Heart right ventricle (tissue), 16 donors: ENCODE measurements around the gene LY6G5B. TPM values are rescaled to one million over a fixed set of nuclear protein-coding genes. Genes with fewer than 3 reads are reported as not detected.

ENCODE experiments used
- ATAC-seq, 8 donors: fragments of 200-7000 bp; cut with Tn5 transposase; one replicate each; pipeline ENCODE4 v1.9.1; 2020; ENCODE audit warnings: mild to moderate bottlenecking in 8 of 8, moderate library complexity in 8 of 8, moderate number of reproducible peaks in 1 of 8
- DNase-seq, 2 donors: peaks; one replicate each; pipeline ENCODE4 v3.0.0-alpha.2; 2020
- H3K27ac ChIP-seq, 10 donors: fragments of 200-600 bp; sonication (generic) in 2 of 10; one replicate each; pipeline versions ENCODE4 v1.5.0 to v1.8.0; 2020 to 2022; ENCODE audit warnings: mild to moderate bottlenecking in 3 of 10
- H3K27me3 ChIP-seq, 7 donors: fragments of 200-600 bp; one replicate each; pipeline ENCODE4 v1.8.0; 2021 to 2022; ENCODE audit warnings: mild to moderate bottlenecking in 2 of 7
- H3K36me3 ChIP-seq, 9 donors: fragments of 200-600 bp; sonication (generic) in 1 of 9; one replicate each; pipeline versions ENCODE4 v1.5.0 to v1.8.0; 2020 to 2022; ENCODE audit warnings: mild to moderate bottlenecking in 2 of 9
- H3K4me1 ChIP-seq, 9 donors: fragments of 200-600 bp; sonication (generic) in 1 of 9; one replicate each; pipeline versions ENCODE4 v1.5.0 to v1.8.0; 2020 to 2022; ENCODE audit warnings: mild to moderate bottlenecking in 4 of 9
- H3K4me3 ChIP-seq, 10 donors: fragments of 200-600 bp; sonication (generic) in 2 of 10; one replicate each; pipeline versions ENCODE4 v1.5.0 to v1.8.0; 2020 to 2022; ENCODE audit warnings: mild to moderate bottlenecking in 7 of 10, moderate library complexity in 2 of 10
- H3K9me3 ChIP-seq, 11 donors: fragments of 200-600 bp in 10 of 11; sonication (generic) in 2 of 11; one replicate each; pipeline versions ENCODE4 v1.5.0 to v1.8.0; 2013 to 2022; ENCODE audit warnings: mild to moderate bottlenecking in 2 of 11, control low read depth in 1 of 11, moderate library complexity in 1 of 11
- CTCF ChIP-seq, 9 donors: fragments of 200-600 bp; sonication (generic) in 2 of 9; IDR thresholded peaks; one replicate each; pipeline versions ENCODE4 v1.5.0 to v1.8.0; 2021 to 2022; ENCODE audit warnings: antibody characterized with exemption in 9 of 9, mild to moderate bottlenecking in 5 of 9, moderate library complexity in 1 of 9
- WGBS, 2 donors: extraction: QIAGEN DNeasy Blood & Tissue Kit; methylation state at CpG; one replicate each; pipeline ENCODE4 v1.1.7; 2013; ENCODE audit warnings: inconsistent platforms in 1 of 2; 5-methylcytosine and 5-hydroxymethylcytosine counted together
- intact Hi-C, 10 donors: fragments of 100-400 bp; cut with DNase I; formaldehyde crosslinking; loops; one replicate each; pipeline versions ENCODE4 v1.11.1 to v1.14.2; 2022
- polyA plus RNA-seq, 2 donors: library from polyadenylated mRNA; stranded (reverse); fragments of 200-250 nt; gene quantifications; one replicate each; pipeline ENCODE4 v1.2.3, GENCODE V29; 2013
- total RNA-seq, 10 donors: library from RNA; stranded (reverse); fragmentation: NEBNext Ultra II Directional in 3 of 10; extraction: Animal tissue kit (Norgen Biotek cat#: 25700) in 3 of 10; gene quantifications; one replicate each; pipeline versions ENCODE4 v1.2.1 to v1.2.4, GENCODE V29; 2021 to 2023
- donor health status: Arrhythmogenic right ventricular cardiomyopathy.
- donor health status: ischemic (EF 13 %, LVEDD 7.1; RV severe dilation, severe dysfunction).
- donor health status: healthy with polysubstance abuse.
- donor health status: DM: no; HTN: yes; CAD: no.
- donor health status: DM: no; HTN: no; CAD: no.
- donor health status: ischemic (EF 25% LVEDD 6.9; RV normal size, moderate dysfunction).
- donor health status: ischemic (EF 25% LVEDD 5.7; RV mildly dilated, moderate dysfunction).
- donor health status: healthy.
- donor health status: DM: yes; HTN: yes; CAD: no.
- donor health status: Ischemic cardiomyopathy.
- donor health status: ischemic (EF 35%, LVEDD 5.7; RV mildly dilated, moderate dysfunction).
- donor health status: nonischemic (EF 11% LVEDD 7.7; RV severe dilation, severe dysfunction).
- donor health status: DM: yes; HTN: yes; CAD: no.
- donor health status: PGD.
- donor health status: ischemic (EF 29% LVEDD 5.4; RV normal size, mild dysfunction).
- donor health status: nonischemic (EF 23%, LVEDD 6.1; RV moderate dilation, normal function).

LY6G5B gene
- total and polyA plus RNA-seq, 12 donors: 2.4 to 7.3 (median 3.8) TPM

- DNase-seq (no peak), ATAC-seq (peak in 1 of 8 donors; percentile 0)
- H3K27me3 ChIP-seq: no peaks in the 10 kb centered on the region
- H3K36me3 ChIP-seq: peaks cover 0 to 71% (median 44%) of the 10 kb centered on the region in 9 donors
- no peaks in the 10 kb centered on the region for H3K9me3 ChIP-seq
- H3K4me3 ChIP-seq: peak overlapping the region; percentile 59 to 98 (median 82)
- no peak for TF ChIP-seq CTCF (IDR thresholded peaks at IDR 0.05)
- H3K27ac ChIP-seq: peak overlapping the region; percentile 70 to 98 (median 96)
- 4% methylated on average over 15 of the region's 15 CpGs for WGBS, 2 donors
- intact Hi-C loops: loop anchor here in 2 of 10 donors (5.0 to 10.0 kb wide), 4 partner anchors 124 to 1748 kb away; partner anchors contain the start of genes CUTA (in 1 of the 2), DDX39B (in 1 of the 2) and PHF1 (in 1 of the 2)
- peaks cover 11 to 54% (median 44%) of the 10 kb centered on the region in 9 donors for H3K4me1 ChIP-seq
Measured at GRCh38 chr6:31666337-31666965, 3.3 kb upstream of the LY6G5B start.

- Histone ChIP-seq H3K4me3 (no peak overlapping the region), H3K4me1 (peaks cover 5 to 14% (median 12%) of the 10 kb centered on the region in 9 donors), H3K27ac (no peak overlapping the region), H3K9me3 (no peaks in the 10 kb centered on the region), H3K27me3 (no peaks in the 10 kb centered on the region), H3K36me3 (peaks cover 0 to 42% (median 10%) of the 10 kb centered on the region in 9 donors)
- DNase-seq (no peak), ATAC-seq (no peak)
- intact Hi-C loops: loop anchor here in 3 of 10 donors (5.0 to 10.0 kb wide), 3 partner anchors 161 to 276 kb away; partner anchors contain the start of gene CFB (in 1 of the 3)
- no peak for TF ChIP-seq CTCF (IDR thresholded peaks at IDR 0.05)
- 79 to 86% methylated on average over 4 of the region's 4 CpGs for WGBS, 2 donors
Measured at GRCh38 chr6:31676322-31676903, 6.6 kb downstream of the LY6G5B start.

- intact Hi-C loops: loop anchor here in 3 of 10 donors (5.0 to 10.0 kb wide), 3 partner anchors 160 to 275 kb away; partner anchors contain the start of gene CFB (in 1 of the 3)
Measured at GRCh38 chr6:31676904-31677303, 7.1 kb downstream of the LY6G5B start.

More at GRCh38 chr6:31676904-31677303, 7.1 kb downstream of the LY6G5B start:
- peaks cover 0 to 37% (median 5%) of the 10 kb centered on the region in 9 donors for H3K36me3 ChIP-seq
- H3K9me3 ChIP-seq: no peaks in the 10 kb centered on the region
- H3K27me3 ChIP-seq: no peaks in the 10 kb centered on the region
- ATAC-seq: no peak
- peaks cover 5 to 18% (median 15%) of the 10 kb centered on the region in 9 donors for H3K4me1 ChIP-seq
- TF ChIP-seq CTCF (IDR thresholded peaks at IDR 0.05): no peak
- no peak overlapping the region for H3K27ac ChIP-seq
- 65 to 69% methylated on average over 6 of the region's 6 CpGs for WGBS, 2 donors
- H3K4me3 ChIP-seq: no peak overlapping the region
- DNase-seq: no peak
